Renal cortex interstitium (tissue), 11 donors: ENCODE data around the gene IGFL1. TPM values are rescaled to one million over a fixed set of nuclear protein-coding genes. Genes with fewer than 3 reads are reported as not detected.
A peak's percentile ranks its signal among the peaks of the same experiment; 100 is the strongest.
"Not testable (repeated sequence)": the region's sequence is repeated elsewhere in the genome, so short reads cannot be mapped to it uniquely, and the experiment has no call there.

Experiments used
- DNase-seq, 11 donors: peaks; one replicate each; pipeline ENCODE4 v3.0.0-alpha.2; 2013; ENCODE audit warnings: low read depth in 9 of 11, low spot score in 4 of 11; ENCODE audit errors: extremely low read depth in 1 of 11
- polyA plus RNA-seq, 3 donors: library from polyadenylated mRNA; unstranded; fragments of 120-200 nt; gene quantifications; one replicate each; pipeline ENCODE4 v1.2.1, GENCODE V29; 2013; ENCODE audit not compliant: insufficient read length in 3 of 3

IGFL1 gene
- polyA plus RNA-seq, 3 donors = not detected

- DNase-seq = no peak
Observed at GRCh38 chr19:46217476-46217875, 12.1 kb upstream of the IGFL1 start.

DNA sequence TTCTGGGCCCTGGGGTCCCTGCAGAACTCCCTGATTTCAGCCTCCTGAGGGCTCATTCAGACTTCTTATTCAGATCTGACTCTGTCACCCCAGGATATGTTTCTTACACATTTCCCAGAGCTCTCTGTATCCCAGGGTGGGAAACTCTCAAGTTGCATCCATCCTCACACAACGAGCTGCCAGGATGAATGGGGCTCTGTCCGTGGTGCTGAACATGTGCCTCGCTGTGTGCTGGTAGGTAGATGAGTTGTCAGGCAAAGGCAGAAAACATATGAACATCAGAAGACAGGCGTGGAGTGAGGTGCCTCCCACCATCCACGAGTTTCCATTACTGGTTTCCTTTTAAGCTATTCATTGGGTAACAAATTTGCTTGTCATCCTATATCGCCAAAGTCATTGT, 11.4 kb upstream of the IGFL1 start:
- DNase-seq = peak; percentile 11 to 64 (median 39)

DNA sequence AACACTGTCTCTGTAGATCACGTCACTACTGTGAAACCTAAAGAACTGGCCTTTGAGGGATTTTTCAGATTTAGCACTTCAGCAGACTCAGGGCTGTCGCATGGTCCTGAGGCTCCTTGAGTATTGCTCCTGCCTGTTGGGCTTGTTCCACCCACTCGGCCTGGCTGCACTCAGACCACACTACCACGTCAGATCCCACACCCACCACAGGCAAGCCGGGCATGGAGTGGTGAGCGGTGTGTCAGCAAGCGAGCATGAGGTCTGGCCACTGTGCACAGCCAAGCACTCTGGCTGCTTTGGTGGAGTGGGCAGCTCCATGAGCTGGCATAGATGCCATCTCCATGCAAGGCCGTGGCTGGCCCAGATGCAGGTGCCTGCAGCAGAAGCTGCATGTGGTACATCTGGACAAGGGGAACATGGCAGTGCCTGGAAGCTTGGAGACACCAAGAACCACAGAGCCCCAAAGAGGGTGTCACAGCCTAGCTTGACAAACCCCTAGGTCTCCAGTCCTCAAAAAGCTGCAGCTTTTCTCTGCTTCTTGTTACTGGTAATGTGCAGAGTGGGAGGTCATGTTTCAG, 9.4 kb upstream of the IGFL1 start:
- DNase-seq = no peak

DNA sequence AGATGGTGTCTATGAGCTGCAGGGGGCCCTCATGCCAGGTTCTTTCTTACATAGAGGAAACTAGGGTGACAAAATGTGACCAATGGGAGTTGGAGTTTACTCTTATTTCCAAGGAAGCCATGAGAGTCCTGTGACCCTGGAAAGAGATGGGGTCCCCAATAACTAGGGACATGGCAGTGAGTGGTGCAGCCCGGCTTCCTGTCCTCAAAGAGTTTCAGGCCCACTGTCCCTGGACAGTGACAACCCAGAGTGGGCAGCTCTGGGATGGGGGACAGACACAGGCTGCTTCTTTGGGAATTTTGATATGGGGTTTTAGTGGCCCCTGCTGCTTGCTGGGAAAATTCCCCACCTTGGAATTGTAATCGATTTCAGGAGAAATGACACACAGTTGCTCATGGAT, 8.4 kb upstream of the IGFL1 start:
- no peak for DNase-seq

GRCh38 chr19:46221981-46222610, 7.4 kb upstream of the IGFL1 start:
- no peak for DNase-seq

DNA sequence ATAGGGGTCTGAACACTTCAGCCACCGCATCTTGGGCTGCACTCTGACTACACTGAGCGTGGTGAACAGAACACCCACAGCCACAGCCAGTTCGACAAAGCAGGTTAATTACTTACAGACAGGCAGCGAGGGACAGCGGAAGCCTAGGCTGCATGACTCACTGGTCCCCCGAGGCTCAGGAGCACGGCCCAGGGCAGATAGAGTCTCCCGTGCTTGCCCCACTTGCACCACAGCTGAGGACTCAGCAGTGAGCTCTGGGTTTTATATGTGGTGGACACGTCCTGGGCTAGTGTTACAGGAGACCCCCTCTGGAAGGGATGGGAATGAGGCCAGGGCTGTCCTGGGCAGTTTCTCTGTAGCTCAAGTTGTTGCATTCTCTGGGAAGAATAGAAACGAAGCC, 5.8 kb upstream of the IGFL1 start:
- not testable (repeated sequence) for DNase-seq

GRCh38 chr19:46224773-46225172, 4.8 kb upstream of the IGFL1 start:
- no peak for DNase-seq

- DNase-seq = peak in 4 of 11 donors; percentile 8 to 14 (median 12)
Observed at GRCh38 chr19:46225558-46226004, 4.0 kb upstream of the IGFL1 start.

DNA sequence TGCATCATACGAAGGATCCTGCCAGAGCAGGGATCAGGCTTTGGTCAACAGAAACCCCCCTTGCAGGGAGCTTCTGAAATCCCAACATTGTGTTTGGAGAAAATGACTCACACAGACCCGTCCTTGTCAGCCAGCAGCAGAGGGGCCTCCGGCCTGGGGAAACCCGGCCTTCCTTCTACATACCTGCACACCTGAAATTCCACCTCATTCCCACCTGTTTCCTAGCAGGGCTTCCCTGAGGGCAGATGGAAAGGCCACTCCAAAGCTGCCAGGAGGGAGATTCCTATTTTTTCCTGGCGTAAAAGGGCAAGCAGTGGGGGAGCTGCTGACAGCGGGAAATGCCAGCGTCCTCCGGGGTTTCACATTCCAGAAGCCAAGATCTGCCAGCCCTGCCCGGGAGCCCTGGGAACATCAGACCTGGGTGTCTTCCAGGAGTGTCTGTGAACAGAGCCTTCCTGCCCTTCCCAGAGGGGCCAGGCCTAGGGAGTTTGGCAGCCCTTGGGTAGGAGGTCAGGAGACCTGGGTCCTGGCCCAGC, 3.0 kb upstream of the IGFL1 start:
- DNase-seq = no peak

DNA sequence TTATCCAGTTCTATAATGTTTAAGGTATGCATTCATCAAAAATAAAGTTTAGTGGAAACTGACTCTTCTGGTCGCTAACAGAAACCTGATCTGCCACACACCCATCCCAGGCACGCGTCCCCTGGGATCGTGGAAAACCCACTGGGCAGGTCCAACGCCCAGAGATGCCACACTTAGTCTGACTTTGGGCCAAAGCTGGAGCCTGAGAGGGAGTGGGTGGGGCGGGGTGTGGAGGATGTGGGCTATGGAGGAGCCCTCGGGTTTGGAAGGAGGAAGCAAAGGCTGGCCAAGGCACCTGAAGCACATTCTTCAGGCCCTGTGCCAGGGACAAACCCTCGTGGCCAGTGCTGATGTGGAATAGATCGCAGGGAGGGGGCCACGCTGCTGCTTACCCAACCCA, 2.5 kb downstream of the IGFL1 start:
- no peak for DNase-seq

- no peak for DNase-seq
Observed at GRCh38 chr19:46232468-46232867, 2.9 kb downstream of the IGFL1 start.

DNA sequence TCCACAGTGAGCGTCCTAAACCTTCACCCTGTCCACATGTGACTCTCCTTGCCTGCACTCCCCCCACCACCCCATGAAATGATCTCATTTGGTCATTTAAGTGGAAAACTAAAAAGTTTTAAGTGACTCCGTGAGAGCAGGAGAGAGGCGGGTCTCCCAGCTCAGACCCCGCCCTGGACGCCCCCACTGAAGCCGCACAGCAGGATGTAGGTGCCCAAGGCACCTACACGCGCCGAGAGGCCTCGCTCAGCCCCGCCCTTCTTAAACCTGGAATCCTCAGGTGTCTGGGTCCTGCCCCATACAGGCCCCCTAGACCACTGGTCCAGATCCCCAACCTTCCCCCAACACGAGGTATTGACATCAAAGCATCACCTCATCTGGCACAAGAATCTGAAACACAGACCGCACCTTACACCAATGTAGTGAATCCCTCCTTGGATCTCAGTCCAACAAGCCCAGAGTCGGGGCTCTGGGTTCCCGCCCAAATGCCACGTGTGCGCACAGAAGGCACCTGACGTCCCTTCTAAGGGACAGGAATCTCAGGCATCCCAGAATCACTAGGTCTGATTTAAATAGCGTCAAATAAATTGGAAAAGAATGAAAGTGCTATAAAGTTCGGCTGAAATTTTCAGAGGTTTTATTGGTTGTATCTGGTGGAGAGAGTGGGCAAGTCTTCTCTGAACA, 3.5 kb downstream of the IGFL1 start:
- no peak for DNase-seq

DNA sequence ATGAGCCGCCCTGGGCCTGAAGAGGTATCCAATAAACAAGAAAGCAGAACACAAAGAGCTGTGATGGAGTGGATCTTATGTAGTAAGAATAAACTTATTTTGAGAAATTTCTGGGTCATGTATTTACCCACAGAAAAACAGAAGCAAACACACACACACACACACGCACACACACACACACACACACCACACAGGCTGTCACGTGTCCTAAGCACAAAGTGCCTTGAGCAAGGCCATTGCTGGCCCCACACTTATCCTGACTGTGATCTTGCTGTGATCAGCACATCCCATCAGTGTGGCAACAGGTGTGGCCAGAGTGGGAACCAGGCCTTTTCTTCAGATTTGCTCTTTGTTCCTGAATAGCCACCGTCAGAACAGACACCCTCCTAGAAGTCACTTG, 4.3 kb downstream of the IGFL1 start:
- not testable (repeated sequence) for DNase-seq

DNA sequence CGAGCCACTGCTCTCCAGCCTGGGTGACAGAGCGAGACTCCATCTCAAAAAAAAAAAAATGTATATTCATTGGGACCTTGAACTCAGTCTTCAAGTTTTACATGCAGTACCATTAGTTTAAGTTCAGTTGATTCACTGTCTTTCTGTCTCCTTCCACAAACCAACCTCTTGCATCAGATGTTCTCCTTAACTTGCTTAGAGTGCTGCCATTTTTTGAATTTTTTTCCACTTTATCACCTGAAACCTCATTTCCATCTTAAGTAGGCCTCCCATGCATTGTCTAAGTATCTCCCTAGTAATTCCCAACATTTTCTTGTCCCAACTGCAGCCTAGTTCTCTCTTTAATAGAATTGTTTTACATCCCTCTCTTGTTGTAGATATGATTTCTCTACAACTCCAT, 8.6 kb downstream of the IGFL1 start:
- DNase-seq = not testable (repeated sequence)

DNA sequence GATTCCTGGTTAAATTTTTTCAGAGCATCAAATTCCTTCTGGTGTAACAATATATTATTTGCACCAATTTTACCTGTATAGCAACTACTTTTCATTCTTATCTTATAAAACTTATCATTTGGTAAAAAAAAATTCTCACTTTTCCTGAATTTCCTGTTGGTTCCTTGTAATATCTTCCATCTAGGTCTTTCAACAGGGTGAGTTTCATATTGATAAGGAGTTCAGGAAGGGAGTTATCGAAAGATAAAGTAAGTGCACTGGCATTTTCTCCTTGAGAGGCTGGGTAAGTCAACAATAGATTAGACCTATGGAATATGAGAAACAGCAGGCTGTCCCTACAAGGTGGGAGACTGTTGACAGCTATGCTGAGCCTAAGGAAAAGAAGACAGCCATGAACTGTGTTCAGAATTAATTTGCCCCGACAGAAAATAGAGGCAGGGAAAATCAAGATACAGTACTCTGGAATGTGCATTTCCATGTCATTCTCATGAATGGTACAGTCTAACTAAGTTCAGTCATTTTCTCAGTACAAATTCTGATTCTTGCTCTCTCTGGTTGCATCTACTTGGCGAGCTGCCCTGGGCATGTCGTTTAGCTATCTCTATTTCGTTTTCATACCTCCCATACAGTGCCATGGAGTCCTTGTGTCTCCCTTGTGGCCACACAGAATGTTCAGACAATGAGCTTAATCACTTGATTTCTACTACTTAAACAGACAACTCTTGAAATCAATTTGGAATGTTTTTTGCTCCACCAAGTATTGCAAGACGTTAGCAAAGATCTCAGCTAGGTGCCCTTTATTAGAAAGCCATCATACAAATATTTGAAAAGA, 9.9 kb downstream of the IGFL1 start:
- DNase-seq = no peak

GRCh38 chr19:46240693-46241092, 11.2 kb downstream of the IGFL1 start:
- DNase-seq = no peak

- no peak for DNase-seq
Observed at GRCh38 chr19:46241626-46242025, 12.1 kb downstream of the IGFL1 start.

GRCh38 chr19:46243081-46243654, 13.6 kb downstream of the IGFL1 start:
- DNase-seq = not testable (repeated sequence)

DNA sequence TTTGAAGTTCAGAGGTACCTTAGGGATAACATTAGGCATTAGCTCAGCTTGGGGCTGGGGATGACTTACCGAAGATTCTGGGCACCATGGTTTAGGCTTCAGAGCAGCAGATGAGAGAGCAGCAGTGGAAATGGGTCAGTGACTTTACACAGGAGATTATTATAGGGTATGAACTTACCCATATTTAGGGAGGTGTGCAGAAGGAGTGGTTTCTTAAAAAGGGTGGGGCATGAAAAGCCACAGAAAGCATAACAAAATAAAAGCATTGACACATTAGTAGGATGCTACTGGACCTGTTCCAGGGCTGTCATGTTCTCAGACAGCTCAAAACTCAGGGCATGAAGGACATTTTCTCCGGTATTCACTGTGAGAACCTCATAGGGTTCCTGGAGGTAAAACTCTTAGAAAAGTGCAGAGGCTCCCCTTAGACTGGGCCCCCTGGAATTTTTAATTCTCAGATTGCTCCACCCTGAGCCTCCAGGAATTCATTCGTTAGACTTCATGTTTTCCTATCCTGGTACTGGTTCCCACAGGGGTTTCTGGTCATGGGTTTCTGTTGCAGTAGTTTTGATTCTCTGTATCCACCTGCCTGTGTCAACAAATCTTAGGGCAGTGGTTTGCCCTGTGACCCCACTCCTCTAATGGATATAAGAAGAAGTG, 20.7 kb downstream of the IGFL1 start:
- no peak for DNase-seq
